Measurements from ENCODE around the gene AGAP5. TPM values are rescaled to one million over a fixed set of nuclear protein-coding genes. Genes with fewer than 3 reads are reported as not detected.

The AGAP5 gene
- total and polyA plus RNA-seq, 2 of the 8 experiments (the other 6 are each of a cell fraction or from before 2014, with no cell fraction given) = 5.4 to 6.0 TPM

GRCh38 chr10:73716251-73716650 lies 18.3 kb upstream of the AGAP5 start:
- Histone ChIP-seq H3K36me3 (ENCODE audit: control insufficient read depth in 2 of 4, insufficient read depth in 4 of 4, low read length in 3 of 4) (peaks cover 2 to 44% (median 12%) of the 10 kb centered on the region in 4 experiments; a peak in 6 of 8 replicates), H3K4ac (replicated peaks; ENCODE audit: insufficient read length, low read depth, low read length) (no peak overlapping the region), H3K4me3 (ENCODE audit: extremely low read depth in 1 of 4, insufficient read depth in 2 of 4, low read depth in 3 of 4, low read length in 4 of 4) (no peak overlapping the region), H2BK5ac (ENCODE audit: low read depth, low read length) (no peak overlapping the region), H2BK12ac (ENCODE audit: low read depth, low read length) (no peak overlapping the region), H3K4me1 (replicated peaks in 1 of 4; ENCODE audit: control insufficient read depth in 3 of 4, insufficient read depth in 4 of 4, low read length in 3 of 4) (no peaks in the 10 kb centered on the region), H4K20me1 (replicated peaks in 1 of 2; ENCODE audit: control insufficient read depth in 1 of 2, insufficient read depth in 2 of 2, low read length in 2 of 2) (no peaks in the 10 kb centered on the region), H4K8ac (ENCODE audit: extremely low read depth, insufficient read depth, low read length) (no peak overlapping the region), H3K4me2 (ENCODE audit: insufficient read depth in 1 of 2, low read depth in 2 of 2, low read length in 2 of 2) (no peak overlapping the region), H3K23ac (ENCODE audit: insufficient read length) (no peak overlapping the region), H3K79me2 (ENCODE audit: control insufficient read depth in 1 of 2, insufficient read depth in 2 of 2, low read length in 2 of 2) (no peaks in the 10 kb centered on the region), H3K14ac (ENCODE audit: insufficient read length) (no peak overlapping the region), H2BK15ac (ENCODE audit: low read length) (no peak overlapping the region), H4K5ac (ENCODE audit: insufficient read length, low read depth, low read length) (no peak overlapping the region), H3K9ac (replicated peaks in 1 of 4; ENCODE audit: extremely low read depth in 1 of 4, low read depth in 3 of 4, low read length in 3 of 4) (no peak overlapping the region), H2AFZ (ENCODE audit: low read length) (no peak overlapping the region), H4K91ac (replicated peaks; ENCODE audit: insufficient read length, low read length) (no peak overlapping the region), H3K9me3 (ENCODE audit: insufficient read depth in 2 of 2, low read depth in 1 of 2, low read length in 1 of 2) (no peaks in the 10 kb centered on the region), H3K18ac (ENCODE audit: extremely low read depth, low read length) (no peak overlapping the region), H3K23me2 (ENCODE audit: low read depth, low read length) (no peaks in the 10 kb centered on the region), H2BK20ac (ENCODE audit: low read length) (no peak overlapping the region), H3K56ac (replicated peaks; ENCODE audit: insufficient read length, low read depth, low read length) (no peak overlapping the region), H3K27me3 (replicated peaks in 1 of 4; ENCODE audit: control insufficient read depth in 3 of 4, extremely low read depth in 1 of 4, insufficient read depth in 3 of 4, low read length in 3 of 4) (no peaks in the 10 kb centered on the region), H3K27ac (ENCODE audit: low read depth, low read length) (no peak overlapping the region), H3K79me1 (ENCODE audit: low read depth, low read length) (no peaks in the 10 kb centered on the region), H2BK120ac (replicated peaks; ENCODE audit: low read depth, low read length) (no peak overlapping the region), H2AK5ac (ENCODE audit: low read depth, low read length) (no peak overlapping the region)
- FAIRE-seq = no peak
- ChIA-PET CTCF (ENCODE audit: partially characterized antibody) (no interaction called here), POLR2A (ENCODE audit: partially characterized antibody) (interaction anchor here (0.9 kb wide), 1 partner anchor 26 kb away, joined by 3 read pairs; no protein-coding TSS in a partner anchor)
- WGBS, 2 experiments (ENCODE audit: extremely low coverage in 1 of 2, insufficient coverage in 1 of 2, insufficient read length in 1 of 2, insufficient replicate concordance in 2 of 2, low coverage in 1 of 2, low lambda C conversion rate in 2 of 2, missing lambda C conversion rate in 1 of 2) = 90% methylated on average over 1 of the region's 1 CpG; no CpG with 5 or more reads in 1 of the 2 experiments
- DNase-seq (ENCODE audit: low read depth in 1 of 2, low spot score in 2 of 2) = no peak
- no peak for TF ChIP-seq EZH2 (IDR thresholded peaks at IDR 0.05; ENCODE audit: low read depth, low read length, severe bottlenecking)
